K562 (cell line): ENCODE measurements around the gene LRRC71. TPM values are rescaled to one million over a fixed set of nuclear protein-coding genes. Genes with fewer than 3 reads are reported as not detected.
A peak's percentile ranks its signal among the peaks of the same experiment; 100 is the strongest.

ENCODE experiments used
- ASH1L ChIP-seq: fragments of 450-650 bp; IDR thresholded peaks from 2 replicates; pipeline ENCODE4 v1.6.1; 2018; ENCODE audit warnings: borderline replicate concordance, mild to moderate bottlenecking, low read depth; ENCODE audit not compliant: partially characterized antibody
- ETV1 ChIP-seq: fragments of 450-650 bp; conservative IDR thresholded peaks from 2 replicates; pipeline ENCODE4 v1.6.1; 2016; ENCODE audit warnings: missing genetic modification characterization, control low read depth, low read depth, missing compliant biosample characterization
- IRF2 ChIP-seq: sonication (generic); formaldehyde crosslinking; IDR thresholded peaks from 2 replicates; pipeline ENCODE4 v1.8.1; 2022; ENCODE audit warnings: mild to moderate bottlenecking, missing genetic modification reagents
- MYBL2 ChIP-seq, 2 experiments: fragments of 450-650 bp in 1 of 2; sonication (generic) in 1 of 2; formaldehyde crosslinking in 1 of 2; IDR thresholded peaks; 2 replicates each; pipeline versions ENCODE4 v1.6.1 to v1.8.1; 2017 to 2022; ENCODE audit warnings: borderline replicate concordance in 1 of 2, inconsistent platforms in 1 of 2, low read depth in 1 of 2, mild to moderate bottlenecking in 1 of 2, missing genetic modification reagents in 1 of 2, moderate library complexity in 1 of 2
- SFPQ ChIP-seq: fragments of 200-400 bp; formaldehyde crosslinking; IDR thresholded peaks from 2 replicates; pipeline ENCODE4 v1.6.1; 2017; ENCODE audit warnings: mild to moderate bottlenecking, low read depth, low read length, moderate library complexity
- SMARCC2 ChIP-seq: fragments of 450-650 bp; IDR thresholded peaks from 2 replicates; pipeline ENCODE4 v1.6.1; 2017; ENCODE audit warnings: antibody characterized with exemption, moderate library complexity, mild to moderate bottlenecking, low read depth
- SOX6 ChIP-seq: fragments of 450-650 bp; IDR thresholded peaks from 2 replicates; pipeline ENCODE4 v1.6.1; 2014; ENCODE audit warnings: mild to moderate bottlenecking
- THRAP3 ChIP-seq: fragments of 450-650 bp; IDR thresholded peaks from 2 replicates; pipeline ENCODE4 v1.6.1; 2016; ENCODE audit warnings: mild to moderate bottlenecking, inconsistent platforms, borderline replicate concordance
- ZNF384 ChIP-seq: IDR thresholded peaks from 2 replicates; pipeline ENCODE4 v1.6.1; 2012; ENCODE audit warnings: low read depth, low read length, improper control_type of control experiment
- ZNF592 ChIP-seq: fragments of 450-650 bp; IDR thresholded peaks from 2 replicates; pipeline ENCODE4 v1.6.1; 2017; ENCODE audit warnings: antibody characterized with exemption, mild to moderate bottlenecking
- ZNF655 ChIP-seq: fragments of 250-450 bp; sonication (Bioruptor Pico); IDR thresholded peaks from 2 replicates; pipeline ENCODE4 v1.5.0; 2021
- polyA plus RNA-seq, 8 experiments: library from polyadenylated mRNA; depleted of rRNA in 4 of 8; stranded (reverse) in 5 of 8; unstranded in 3 of 8; fragments of >200 nt; fragmentation: Nextera tagmentation in 2 of 8; fragmentation: Illumina TruSeq in 1 of 8; extraction: Ambion mirVana in 2 of 8; extraction: Trizol in 1 of 8; gene quantifications; 2 replicates each; pipeline versions ENCODE4 v1.2.1 to v1.2.3, GENCODE V29; 2011 to 2014; ENCODE audit warnings: inconsistent platforms in 1 of 8, missing spikeins in 1 of 8
- total RNA-seq, 7 experiments: library from RNA; depleted of rRNA in 6 of 7; stranded (reverse); fragments of >200 nt in 6 of 7; fragmentation: Illumina TruSeq in 2 of 7; extraction: Trizol in 2 of 7; gene quantifications; 2 replicates each; pipeline versions ENCODE4 v1.2.1 to v1.2.3, GENCODE V29; 2011 to 2021; ENCODE audit warnings: low replicate concordance in 1 of 7

LRRC71 gene
- total and polyA plus RNA-seq, 9 of the 15 experiments (the other 6 are each of a cell fraction or from before 2014, with no cell fraction given), result 0.06 to 1.2 (median 0.51) TPM; not detected in 1

- TF ChIP-seq ZNF592, result no peak
- no peak for TF ChIP-seq ASH1L
- no peak for TF ChIP-seq SFPQ
- no peak for TF ChIP-seq MYBL2 (IDR thresholded peaks at IDR 0.05; ENCODE audit: low read depth)
- TF ChIP-seq MYBL2 (CRISPR knock-in tag; IDR thresholded peaks at IDR 0.05; ENCODE audit: borderline replicate concordance), result no peak
- TF ChIP-seq ZNF655 (CRISPR knock-in tag), result no peak
- no peak for TF ChIP-seq IRF2 (CRISPR knock-in tag)
- TF ChIP-seq ETV1 (tag), result no peak
- peak; percentile 43; the same call in 1 of the 2 replicates for TF ChIP-seq SOX6
- no peak for TF ChIP-seq SMARCC2
- no peak for TF ChIP-seq ZNF384
- TF ChIP-seq THRAP3, result no peak
These were observed 37.9 kb upstream of the LRRC71 start (continued) for GRCh38 chr1:156882543-156882942.
